ENCODE results near the gene TMEM129.

DNA sequence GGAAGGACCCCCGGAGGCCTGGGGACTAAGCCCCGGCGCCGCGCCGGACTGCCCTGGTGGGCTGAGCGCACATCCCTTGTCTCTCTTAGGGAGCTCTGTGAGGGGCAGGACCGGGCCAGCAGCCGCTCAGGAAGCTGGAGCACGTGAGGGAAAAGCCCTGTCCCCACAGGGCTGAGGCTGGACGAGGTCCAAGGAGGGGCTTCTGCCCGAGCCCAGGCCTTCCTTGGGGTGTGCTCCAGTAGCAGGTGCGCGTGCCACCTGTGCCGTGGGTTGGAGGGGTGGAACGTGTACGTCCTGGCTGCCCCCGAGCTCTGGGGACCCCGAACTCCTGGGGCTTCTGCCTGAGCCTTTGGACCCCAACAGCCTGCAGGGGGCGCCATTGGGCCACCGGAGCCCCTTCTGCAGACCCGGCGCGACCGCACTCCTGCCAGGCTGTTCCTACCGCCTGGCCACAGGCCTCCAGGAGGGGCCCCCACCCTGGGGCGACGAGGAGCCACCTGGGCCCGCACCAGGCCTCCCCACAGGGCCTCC, 27.4 kb upstream of the TMEM129 start:
- no peak for TF ChIP-seq POLR2AphosphoS5 (IDR thresholded peaks at IDR 0.05)
- no peak for TF ChIP-seq POLR2A (IDR thresholded peaks at IDR 0.05)
